ENCODE results near the gene UBTF. TPM values are rescaled to one million over a fixed set of nuclear protein-coding genes. Genes with fewer than 3 reads are reported as not detected.
A peak's percentile ranks its signal among the peaks of the same experiment; 100 is the strongest.

UBTF gene
- total RNA-seq, 1 experiment from 2014 or later = 75.9 TPM

DNA sequence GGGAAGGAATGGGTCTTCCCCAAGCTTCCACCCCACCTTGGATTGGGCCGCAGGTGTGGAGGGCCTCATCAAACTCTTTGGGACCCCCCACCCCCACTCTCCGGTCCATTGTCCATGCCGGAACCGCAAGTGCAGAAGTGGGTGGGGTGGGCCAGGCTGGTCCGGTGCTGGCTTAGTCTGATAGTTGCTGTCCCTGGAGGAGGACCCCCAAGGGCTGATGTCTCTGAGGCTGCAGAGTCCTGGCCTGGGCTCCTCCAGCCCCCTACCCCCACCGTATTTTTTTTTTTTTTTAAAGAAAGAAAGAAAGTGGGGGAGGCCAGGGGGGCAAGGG, 12.7 kb downstream of the UBTF start (continued):
- TF ChIP-seq AFF4 (CRISPR knock-in tag; IDR thresholded peaks at IDR 0.05; ENCODE audit: borderline replicate concordance) (no peak), KAT7 (CRISPR knock-in tag; IDR thresholded peaks at IDR 0.05; ENCODE audit: borderline replicate concordance) (no peak)

DNA sequence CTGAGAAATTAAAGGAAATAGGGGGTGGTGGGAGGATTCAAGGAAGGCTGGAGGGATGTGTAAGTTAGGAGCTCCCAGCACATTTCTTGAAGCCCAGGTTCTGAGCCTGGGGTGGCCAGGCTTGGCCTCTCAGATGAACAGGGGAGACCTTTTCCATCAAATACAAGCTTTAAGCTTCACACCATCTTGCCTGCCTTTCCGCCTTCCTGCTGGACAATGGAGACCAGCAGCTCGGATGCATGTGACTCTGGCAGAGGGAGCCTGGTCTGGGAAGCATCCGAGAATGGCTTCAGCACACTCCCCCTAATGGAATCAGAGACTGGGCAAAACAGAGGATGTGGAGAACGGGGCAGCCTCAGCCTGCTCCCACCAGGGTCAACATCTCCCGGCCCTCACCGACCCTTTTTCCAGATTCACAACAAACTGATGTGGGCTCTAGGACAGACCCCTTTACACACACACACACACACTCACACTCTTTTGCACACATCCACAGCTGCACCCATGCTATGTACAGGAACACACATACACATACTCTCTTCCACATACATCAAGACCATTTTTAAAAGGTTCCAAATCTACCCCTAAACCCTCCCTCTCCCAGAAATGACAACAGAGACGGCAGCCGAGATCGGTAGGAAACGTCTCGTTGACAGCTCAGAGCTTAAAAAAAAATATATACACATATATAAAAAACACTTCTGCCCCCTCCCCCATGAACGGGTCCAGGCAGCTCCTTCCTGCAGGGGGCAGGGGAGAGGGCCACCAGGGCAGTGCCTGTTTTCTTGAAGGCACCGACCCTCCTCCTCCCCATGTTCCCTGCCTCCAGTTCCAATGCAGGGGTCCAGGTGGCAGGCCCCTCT, 13.3 kb downstream of the UBTF start:
- H3K4me1 Mint-ChIP-seq = peaks cover 25% of the 10 kb centered on the region
- no peak overlapping the region for H3K4me3 Mint-ChIP-seq
- ATAC-seq (no peak), DNase-seq (ENCODE audit: low spot score) (no peak)
- POLR2A ChIA-PET = interaction anchor here (0.7 to 1.3 kb wide), 5 partner anchors 11 to 109 kb away, joined by 3 to 5 read pairs (median 4); partner anchors contain the start of gene UBTF
- no peaks in the 10 kb centered on the region for H3K27me3 Mint-ChIP-seq (ENCODE audit: low read depth)
- CTCF ChIA-PET = interaction anchor here (0.6 to 2.6 kb wide), 24 partner anchors 12 to 991 kb away, joined by 3 to 20 read pairs (median 4); partner anchors contain the start of genes GRN, HDAC5, RUNDC3A and SLC25A39
- peak overlapping the region; percentile 27 for H3K27ac Mint-ChIP-seq
- TF ChIP-seq ZNF121 (CRISPR knock-in tag; IDR thresholded peaks at IDR 0.05) = peak; percentile 36; the same call in 1 of the 2 replicates
- no peak for TF ChIP-seq OVOL2 (CRISPR knock-in tag; IDR thresholded peaks at IDR 0.05; ENCODE audit: borderline replicate concordance)
- H3K36me3 Mint-ChIP-seq = peaks cover 22% of the 10 kb centered on the region
- no peaks in the 10 kb centered on the region for H3K9me3 Mint-ChIP-seq

GRCh38 chr17:44204441-44204882, 15.0 kb downstream of the UBTF start:
- H3K36me3 Mint-ChIP-seq = peaks cover 14% of the 10 kb centered on the region
- H3K4me1 Mint-ChIP-seq = peaks cover 27% of the 10 kb centered on the region
- TF ChIP-seq, protein P1, sequence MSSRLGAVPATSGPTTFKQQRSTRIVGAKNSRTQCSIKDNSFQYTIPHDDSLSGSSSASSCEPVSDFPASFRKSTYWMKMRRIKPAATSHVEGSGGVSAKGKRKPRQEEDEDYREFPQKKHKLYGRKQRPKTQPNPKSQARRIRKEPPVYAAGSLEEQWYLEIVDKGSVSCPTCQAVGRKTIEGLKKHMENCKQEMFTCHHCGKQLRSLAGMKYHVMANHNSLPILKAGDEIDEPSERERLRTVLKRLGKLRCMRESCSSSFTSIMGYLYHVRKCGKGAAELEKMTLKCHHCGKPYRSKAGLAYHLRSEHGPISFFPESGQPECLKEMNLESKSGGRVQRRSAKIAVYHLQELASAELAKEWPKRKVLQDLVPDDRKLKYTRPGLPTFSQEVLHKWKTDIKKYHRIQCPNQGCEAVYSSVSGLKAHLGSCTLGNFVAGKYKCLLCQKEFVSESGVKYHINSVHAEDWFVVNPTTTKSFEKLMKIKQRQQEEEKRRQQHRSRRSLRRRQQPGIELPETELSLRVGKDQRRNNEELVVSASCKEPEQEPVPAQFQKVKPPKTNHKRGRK (CRISPR knock-in tag; IDR thresholded peaks at IDR 0.05; ENCODE audit: borderline replicate concordance) = no peak
- TF ChIP-seq, protein P2, sequence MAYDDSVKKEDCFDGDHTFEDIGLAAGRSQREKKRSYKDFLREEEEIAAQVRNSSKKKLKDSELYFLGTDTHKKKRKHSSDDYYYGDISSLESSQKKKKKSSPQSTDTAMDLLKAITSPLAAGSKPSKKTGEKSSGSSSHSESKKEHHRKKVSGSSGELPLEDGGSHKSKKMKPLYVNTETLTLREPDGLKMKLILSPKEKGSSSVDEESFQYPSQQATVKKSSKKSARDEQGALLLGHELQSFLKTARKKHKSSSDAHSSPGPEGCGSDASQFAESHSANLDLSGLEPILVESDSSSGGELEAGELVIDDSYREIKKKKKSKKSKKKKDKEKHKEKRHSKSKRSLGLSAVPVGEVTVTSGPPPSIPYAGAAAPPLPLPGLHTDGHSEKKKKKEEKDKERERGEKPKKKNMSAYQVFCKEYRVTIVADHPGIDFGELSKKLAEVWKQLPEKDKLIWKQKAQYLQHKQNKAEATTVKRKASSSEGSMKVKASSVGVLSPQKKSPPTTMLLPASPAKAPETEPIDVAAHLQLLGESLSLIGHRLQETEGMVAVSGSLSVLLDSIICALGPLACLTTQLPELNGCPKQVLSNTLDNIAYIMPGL (CRISPR knock-in tag; IDR thresholded peaks at IDR 0.05) = no peak
- TF ChIP-seq NFATC4 (CRISPR knock-in tag; IDR thresholded peaks at IDR 0.05) (no peak), ZNF263 (CRISPR knock-in tag; IDR thresholded peaks at IDR 0.05; ENCODE audit: low read depth) (no peak), KAT7 (CRISPR knock-in tag; IDR thresholded peaks at IDR 0.05; ENCODE audit: borderline replicate concordance) (no peak), ZNF671 (CRISPR knock-in tag; IDR thresholded peaks at IDR 0.05) (no peak), SP1 (CRISPR knock-in tag; conservative IDR thresholded peaks at IDR 0.05) (no peak), NR1H2 (CRISPR knock-in tag; IDR thresholded peaks at IDR 0.05) (no peak), JUN (CRISPR knock-in tag; IDR thresholded peaks at IDR 0.05) (no peak), ZNF232 (CRISPR knock-in tag; IDR thresholded peaks at IDR 0.05) (no peak), PRDM15 (CRISPR knock-in tag; IDR thresholded peaks at IDR 0.05) (no peak), SMAD4 (CRISPR knock-in tag; IDR thresholded peaks at IDR 0.05) (no peak)
- TF ChIP-seq, protein P3, sequence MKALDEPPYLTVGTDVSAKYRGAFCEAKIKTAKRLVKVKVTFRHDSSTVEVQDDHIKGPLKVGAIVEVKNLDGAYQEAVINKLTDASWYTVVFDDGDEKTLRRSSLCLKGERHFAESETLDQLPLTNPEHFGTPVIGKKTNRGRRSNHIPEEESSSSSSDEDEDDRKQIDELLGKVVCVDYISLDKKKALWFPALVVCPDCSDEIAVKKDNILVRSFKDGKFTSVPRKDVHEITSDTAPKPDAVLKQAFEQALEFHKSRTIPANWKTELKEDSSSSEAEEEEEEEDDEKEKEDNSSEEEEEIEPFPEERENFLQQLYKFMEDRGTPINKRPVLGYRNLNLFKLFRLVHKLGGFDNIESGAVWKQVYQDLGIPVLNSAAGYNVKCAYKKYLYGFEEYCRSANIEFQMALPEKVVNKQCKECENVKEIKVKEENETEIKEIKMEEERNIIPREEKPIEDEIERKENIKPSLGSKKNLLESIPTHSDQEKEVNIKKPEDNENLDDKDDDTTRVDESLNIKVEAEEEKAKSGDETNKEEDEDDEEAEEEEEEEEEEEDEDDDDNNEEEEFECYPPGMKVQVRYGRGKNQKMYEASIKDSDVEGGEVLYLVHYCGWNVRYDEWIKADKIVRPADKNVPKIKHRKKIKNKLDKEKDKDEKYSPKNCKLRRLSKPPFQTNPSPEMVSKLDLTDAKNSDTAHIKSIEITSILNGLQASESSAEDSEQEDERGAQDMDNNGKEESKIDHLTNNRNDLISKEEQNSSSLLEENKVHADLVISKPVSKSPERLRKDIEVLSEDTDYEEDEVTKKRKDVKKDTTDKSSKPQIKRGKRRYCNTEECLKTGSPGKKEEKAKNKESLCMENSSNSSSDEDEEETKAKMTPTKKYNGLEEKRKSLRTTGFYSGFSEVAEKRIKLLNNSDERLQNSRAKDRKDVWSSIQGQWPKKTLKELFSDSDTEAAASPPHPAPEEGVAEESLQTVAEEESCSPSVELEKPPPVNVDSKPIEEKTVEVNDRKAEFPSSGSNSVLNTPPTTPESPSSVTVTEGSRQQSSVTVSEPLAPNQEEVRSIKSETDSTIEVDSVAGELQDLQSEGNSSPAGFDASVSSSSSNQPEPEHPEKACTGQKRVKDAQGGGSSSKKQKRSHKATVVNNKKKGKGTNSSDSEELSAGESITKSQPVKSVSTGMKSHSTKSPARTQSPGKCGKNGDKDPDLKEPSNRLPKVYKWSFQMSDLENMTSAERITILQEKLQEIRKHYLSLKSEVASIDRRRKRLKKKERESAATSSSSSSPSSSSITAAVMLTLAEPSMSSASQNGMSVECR (CRISPR knock-in tag; IDR thresholded peaks at IDR 0.05; ENCODE audit: borderline replicate concordance) = no peak

More at GRCh38 chr17:44204441-44204882, 15.0 kb downstream of the UBTF start:
- Mint-ChIP-seq H3K27ac (no peak overlapping the region), H3K9me3 (no peaks in the 10 kb centered on the region), H3K27me3 (ENCODE audit: low read depth) (no peaks in the 10 kb centered on the region), H3K4me3 (no peak overlapping the region)
- ChIA-PET POLR2A (interaction anchor here (0.6 kb wide), 2 partner anchors 10 to 37 kb away, joined by 4 to 13 read pairs; no protein-coding TSS in a partner anchor), CTCF (interaction anchor here (0.6 to 1.9 kb wide), 24 partner anchors 8 to 171 kb away, joined by 3 to 26 read pairs (median 7); partner anchors contain the start of genes ASB16, FAM171A2, GRN and SLC25A39)
- ATAC-seq (no peak), DNase-seq (ENCODE audit: low spot score) (no peak)
